Measurements from ENCODE around the gene DNAH8.
"Not testable (repeated sequence)": the region's sequence is repeated elsewhere in the genome, so short reads cannot be mapped to it uniquely, and the experiment has no call there.

DNAH8 gene

DNA sequence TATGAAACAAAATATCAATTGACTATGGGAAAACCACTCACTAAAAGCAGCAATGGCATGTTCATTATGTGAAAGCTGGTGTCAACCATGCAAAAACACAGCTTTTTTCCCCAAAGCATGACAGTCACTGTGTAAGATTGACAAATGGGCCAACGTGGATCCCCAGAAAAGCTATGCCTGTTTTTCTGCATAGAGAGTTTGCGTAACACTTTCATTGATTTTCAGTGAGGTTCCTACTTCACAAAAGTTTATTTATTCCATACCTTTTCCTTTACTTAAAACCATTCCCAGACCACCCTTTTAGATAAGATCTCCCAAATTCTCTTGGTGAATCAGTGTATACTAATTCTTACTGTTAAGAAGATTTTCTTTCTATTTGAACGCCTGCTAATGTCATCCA is 195.1 kb downstream of the DNAH8 start:
- no peak for DNase-seq

DNA sequence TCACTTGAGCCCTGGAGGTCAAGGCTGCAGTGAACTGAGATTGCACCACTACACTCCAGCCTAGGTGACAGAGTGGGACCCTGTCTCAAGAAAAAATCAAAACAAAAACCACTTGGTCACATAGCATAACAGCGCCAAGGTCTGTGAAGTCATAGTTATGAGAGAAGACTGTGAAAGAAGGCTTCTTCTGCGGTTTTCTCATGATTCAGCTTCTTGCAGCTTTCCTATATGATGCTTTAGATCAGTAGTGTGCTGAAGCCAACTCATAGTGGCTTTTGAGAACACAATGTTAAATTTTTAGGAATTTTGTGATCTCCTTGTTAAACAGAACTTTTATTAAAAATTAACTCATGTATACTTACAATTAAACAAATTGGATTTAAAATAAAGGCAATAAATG is 197.3 kb downstream of the DNAH8 start:
- DNase-seq, result no peak

DNA sequence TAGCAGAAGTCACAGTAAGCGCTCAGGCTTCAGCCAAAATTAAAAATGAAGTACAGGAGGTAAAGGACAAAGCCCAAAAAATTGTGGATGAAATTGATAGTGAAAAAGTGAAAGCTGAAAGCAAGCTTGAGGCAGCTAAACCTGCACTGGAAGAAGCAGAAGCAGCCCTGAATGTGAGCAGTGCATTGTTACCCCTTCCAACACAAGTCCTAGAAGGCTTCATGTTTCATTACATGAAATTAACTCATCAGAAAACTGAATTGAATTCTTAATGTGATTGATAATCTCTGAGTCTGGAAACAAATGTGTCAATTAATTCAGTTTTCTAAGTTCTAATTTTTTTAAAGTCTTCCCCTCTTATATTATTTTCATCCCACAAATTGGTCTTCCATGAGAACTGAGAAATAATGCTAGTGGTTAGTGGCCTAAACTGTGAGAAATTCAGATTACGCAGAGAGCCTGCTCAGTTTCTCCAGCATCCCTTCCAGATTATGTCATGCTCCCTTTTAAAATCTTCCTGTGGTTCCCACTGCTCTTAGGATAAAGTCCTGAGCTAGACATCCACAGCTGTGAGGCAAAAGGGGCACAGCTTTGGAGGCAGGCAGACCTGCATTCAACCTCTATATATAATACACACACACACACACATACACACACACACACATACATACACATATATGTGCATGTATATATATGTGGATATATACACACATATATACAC is 200.3 kb downstream of the DNAH8 start:
- no peak for DNase-seq

DNA sequence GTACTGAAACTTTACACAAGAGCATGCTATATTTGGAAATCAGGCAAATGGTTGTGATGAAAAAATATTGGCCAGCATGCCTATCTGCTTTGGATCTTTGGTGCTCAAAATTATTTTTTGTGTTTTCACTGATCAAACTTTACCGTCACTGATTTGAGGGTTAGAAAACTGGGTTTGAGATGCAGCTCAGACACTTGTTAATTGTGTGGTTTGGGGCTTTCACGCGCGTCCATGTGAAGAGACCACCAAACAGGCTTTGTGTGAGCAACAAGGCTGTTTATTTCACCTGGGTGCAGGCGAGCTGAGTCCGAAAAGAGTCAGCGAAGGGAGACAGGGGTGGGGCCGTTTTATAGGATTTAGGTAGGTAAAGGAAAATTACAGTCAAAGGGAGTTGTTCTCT is 206.4 kb downstream of the DNAH8 start:
- DNase-seq, result not testable (repeated sequence)

DNA sequence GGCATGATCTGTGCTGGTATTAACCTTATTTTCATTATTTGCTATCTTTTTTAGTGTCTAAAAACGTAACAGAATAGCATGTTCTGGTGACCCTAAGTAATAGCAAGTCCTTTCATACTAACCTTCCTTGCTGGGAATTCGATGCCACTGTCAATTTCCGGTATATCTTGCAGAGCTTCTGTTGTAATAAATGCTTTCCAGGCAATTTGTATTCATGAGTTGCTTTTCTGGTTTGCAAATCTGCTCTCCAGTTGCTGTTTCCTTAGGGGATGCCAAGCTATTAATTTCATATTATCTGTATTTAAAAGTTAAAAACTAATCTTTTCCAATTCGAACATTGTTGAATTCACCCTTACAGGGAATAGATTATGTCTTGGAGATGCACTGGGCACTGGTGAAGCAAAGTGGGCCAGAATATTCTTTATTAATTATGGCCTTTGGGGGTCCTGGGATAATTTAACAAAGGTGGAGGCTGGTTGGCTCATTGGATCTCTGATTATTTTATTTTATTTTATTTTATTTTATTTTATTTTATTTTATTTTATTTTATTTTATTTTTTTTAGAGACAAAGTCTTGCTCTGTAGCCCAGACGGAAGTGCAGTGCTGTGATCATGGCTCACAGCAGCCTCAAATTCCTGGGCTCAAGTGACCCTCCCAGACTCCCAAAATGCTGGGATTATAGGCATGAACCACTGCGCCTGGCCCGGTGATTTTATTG is 209.8 kb downstream of the DNAH8 start:
- no peak for DNase-seq

DNA sequence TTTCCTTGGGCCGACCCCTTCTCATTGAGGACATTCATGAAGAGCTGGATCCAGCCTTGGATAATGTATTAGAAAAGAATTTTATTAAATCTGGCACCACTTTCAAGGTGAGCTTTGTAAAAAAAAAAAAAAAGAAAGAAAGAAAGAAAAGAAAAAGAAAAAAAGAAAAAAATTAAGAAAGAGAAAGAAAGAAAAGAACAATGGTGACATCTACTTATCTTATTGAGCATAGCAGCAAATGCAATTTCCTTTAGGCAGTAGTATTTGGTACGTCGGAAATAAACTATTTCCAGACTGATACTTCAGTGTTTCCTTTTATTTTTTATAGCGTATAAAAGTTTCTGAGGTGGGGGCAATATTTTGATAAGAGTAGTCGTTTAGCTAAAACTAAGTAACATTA is 214.4 kb downstream of the DNAH8 start:
- no peak for DNase-seq

DNA sequence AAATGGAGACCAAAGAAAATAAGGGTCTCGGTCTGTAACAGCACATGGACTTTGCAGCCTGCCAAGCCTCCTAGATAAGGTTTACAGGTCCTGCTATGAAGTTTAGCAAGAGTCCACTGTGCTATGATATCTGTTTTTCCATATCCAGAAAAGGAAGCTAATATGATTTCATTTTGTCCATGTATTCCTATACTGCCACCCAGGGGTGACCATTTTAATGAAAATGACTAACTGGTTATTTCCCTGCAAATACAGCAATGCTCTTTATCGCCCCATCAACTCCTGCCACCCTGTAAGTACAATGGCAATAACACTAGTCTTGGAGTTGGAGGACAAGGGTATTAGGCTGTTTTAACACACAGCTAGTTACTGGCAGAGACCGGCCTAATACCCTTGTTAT is 218.3 kb downstream of the DNAH8 start:
- DNase-seq, result peak; percentile 73

DNA sequence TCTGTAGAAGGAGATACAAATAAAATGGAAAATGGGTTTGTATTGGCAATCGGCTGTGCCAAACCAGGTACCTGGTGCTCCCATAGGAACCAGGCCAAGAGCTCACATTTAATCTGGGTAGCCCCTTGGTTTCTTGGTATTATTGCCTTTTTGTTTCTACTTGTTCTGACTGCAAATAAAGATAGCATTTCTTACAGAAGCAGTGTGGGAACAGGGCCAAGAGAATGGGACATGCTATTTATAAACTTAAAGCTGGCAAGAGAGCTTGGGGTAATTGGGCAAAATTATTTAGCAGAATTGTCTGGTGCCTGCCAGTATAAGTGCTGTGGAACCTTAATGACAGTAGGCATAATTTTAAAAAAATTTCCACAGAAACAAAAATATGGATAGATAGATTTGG is 219.9 kb downstream of the DNAH8 start:
- DNase-seq, result peak; percentile 9

DNA sequence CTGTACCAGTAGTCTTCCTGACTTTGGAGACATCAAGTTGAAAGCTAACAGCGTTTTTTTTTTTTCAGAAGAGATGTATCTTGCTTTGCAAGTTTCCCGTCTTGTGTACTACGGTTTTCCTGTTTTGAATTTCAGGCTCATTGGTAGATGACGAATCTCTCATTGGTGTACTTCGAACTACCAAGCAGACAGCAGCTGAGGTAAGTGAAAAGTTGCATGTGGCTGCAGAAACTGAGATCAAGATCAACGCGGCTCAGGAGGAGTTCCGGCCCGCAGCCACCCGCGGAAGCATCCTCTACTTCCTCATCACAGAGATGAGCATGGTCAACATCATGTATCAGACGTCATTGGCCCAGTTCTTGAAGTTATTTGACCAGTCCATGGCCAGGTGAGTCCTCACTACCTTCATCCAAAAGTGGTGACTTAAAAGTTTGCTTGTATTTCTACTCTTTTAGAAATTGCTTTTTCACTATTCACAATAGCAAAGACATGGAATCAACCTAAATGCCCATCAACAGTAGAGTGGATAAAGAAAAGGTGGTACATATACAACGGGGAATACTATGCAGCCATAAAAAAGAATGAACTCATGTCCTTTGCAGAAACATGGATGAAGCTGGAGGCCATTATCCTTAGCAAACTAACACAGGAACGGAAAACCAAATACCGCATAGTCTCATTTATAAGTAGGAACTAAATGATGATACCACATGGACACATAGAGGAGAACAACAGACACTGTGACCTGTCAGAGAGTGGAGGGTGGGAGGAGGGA is 222.9 kb downstream of the DNAH8 start:
- no peak for DNase-seq

DNA sequence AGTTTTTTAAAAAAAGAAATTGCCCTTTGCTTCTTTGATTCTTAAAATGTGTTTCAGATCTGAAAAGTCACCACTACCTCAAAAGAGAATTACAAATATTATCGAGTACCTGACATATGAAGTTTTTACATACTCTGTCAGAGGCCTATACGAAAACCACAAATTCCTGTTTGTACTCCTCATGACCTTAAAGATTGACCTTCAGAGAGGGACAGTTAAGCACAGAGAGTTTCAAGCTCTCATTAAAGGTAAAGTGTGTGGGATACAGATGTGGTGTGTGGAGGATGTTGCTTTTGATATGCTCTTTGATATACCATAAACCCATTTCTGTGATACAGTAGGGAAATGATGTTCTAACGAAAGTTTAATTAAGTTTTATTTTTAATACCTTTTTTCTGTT is 223.6 kb downstream of the DNAH8 start:
- DNase-seq, result no peak

DNA sequence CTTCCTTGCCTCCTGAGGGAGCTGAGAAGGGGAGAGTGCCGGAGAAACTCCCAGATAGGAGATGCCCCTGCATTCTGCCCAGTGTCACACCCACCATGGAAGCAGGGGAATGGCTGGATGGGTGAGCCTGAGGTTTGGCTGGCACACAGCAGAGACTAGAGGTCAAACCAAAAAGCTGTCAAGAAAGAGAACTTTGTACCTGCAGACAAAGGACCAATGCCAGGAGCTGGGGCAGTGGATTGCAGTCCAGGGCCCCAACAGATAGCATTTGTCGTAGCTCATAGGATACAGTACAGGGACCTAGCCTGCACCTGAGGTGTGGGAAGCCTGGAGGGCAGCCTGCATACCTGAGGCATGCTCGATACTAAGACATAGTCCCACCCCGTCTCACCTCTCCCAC is 227.3 kb downstream of the DNAH8 start:
- no peak for DNase-seq

DNA sequence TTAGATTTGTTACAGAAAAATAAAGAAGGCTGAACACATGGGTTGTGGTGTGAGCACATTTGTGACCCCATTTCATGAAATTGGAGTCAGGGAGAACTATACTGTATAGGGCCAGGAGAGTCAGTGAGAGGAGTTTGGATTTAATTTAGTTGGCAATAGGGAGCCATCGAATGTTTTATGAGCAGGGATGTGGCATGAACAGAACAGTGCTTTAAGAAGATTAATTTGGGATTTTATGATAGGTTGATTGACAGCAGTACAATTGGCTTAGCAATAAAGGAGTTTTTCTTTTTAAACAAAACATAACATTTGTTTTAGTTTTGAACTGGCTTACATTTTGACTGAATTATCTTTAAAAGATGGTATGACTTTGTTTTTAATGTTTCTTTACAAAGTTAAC is 227.9 kb downstream of the DNAH8 start:
- DNase-seq, result no peak

DNA sequence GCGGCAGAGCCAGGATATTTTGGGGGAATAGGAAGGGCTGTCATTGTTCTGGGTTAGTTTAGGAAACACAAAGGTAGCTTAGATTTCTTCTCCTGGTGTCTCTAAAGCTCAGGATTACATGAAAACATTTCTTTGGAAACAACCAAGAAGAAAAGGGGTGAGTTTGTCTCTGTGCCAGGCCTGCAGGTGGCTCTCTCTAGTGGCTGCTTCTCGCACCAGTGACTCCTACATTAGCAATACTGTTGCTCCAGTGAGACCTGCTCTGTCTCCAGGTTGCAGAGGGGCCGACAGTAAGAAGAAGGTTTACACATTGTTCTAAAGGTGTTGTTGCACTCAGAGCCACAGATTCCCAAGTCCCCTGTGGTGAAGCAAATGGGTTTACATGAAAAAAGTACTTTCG is 228.9 kb downstream of the DNAH8 start:
- DNase-seq, result no peak

DNA sequence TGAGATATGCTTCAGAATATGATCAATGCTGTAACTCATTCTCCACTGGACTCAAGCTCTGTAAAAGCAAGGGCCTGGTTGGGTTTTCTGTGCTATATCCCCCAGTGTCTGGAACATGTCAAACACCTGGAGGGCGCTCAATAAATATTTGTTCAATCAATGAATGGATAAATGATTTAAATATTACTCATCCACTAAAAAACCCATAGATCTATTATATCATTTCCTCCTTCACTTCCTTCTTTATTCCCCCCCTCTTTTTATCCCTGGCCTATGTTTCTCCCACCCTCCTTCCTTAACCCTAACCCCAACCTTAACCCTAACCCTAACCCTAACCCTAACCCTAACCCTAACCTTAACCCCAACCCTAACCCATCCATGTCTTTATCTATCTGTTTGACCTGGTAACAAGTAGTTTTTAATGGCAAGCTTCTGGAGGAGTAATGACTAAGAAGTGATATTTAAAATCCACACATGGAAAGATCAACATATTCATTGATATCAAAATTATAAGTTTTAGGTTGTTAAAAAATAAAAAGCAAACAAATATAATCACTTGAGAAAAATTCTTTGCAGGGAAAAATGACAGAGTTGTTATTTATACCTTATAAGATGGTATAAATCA is 229.7 kb downstream of the DNAH8 start:
- no peak for DNase-seq

DNA sequence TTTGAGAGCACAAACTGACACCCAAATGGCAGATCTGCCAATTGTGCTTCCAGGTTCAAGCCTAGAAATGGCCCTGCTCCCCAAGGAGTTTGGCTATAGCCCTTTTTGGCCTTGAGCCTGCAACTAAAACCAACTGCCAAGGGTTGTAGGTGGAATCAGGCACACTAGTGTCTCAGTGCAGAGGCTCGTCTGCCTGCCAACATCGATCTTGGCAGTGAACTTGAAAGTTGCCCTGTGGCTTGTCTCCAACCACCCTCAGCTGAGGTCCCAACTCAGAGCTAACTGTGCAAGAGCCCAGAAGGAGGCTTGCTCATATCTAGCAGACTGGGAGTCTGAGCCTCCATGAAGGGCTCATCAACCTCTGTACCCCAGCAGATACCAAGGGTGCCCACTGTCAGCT is 240.8 kb downstream of the DNAH8 start:
- no peak for DNase-seq

DNA sequence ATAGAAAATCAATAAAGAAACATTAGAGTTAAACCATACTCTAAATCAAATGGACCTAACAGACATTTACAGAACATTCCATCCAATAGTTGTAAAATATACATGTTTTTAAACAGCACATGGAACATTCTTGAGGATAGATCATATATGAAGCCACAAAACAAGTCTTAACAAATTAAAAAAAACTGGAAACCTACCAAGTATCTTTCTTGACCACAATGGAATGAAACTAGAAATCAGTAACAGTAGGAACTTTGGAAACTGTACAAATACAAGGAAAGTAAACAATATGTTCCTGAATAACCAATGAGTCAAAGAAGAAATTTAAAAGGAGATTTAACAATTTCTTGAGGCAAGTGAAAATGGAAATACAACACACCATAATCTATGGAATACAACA is 242.3 kb downstream of the DNAH8 start:
- DNase-seq, result no peak

DNA sequence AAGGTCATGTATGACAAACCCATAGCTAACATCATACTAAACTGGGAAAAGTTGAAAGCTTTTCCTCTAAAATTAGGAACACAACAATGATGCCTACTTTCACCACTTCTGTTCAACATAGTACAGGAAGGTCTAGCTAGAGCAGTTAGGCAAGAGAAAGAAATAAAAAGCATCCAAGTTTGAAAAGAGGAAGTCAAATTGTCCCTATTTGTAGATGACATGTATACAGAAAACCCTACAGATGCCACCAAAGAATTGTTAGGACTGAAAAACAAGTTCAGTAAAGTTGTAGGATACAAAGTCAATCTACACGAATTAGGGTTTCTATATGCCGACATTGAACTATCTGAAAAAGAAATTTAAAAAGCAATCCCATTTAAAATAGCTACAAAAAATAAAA is 244.0 kb downstream of the DNAH8 start:
- peak; percentile 29 for DNase-seq

DNA sequence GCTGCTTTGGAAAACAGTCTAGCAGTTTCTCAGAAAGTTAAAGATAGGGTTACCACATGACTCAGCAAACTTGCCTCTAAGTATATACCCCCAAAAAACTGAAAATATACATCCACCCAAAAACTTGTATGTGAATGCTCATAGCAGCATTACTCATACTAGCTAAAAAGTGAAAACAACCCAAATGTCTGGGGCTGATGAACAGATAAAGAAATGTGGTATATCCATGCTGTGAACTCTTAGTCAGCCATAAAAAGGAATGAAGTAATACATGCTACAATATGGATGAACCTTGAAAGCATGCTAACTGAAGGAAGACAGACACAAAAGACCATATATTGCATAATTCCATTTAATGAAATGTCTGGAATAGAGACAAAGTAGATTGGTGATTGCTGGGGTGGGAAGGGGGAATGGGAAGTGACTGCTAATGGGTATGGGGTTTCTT is 253.6 kb downstream of the DNAH8 start:
- DNase-seq, result peak; percentile 25

DNA sequence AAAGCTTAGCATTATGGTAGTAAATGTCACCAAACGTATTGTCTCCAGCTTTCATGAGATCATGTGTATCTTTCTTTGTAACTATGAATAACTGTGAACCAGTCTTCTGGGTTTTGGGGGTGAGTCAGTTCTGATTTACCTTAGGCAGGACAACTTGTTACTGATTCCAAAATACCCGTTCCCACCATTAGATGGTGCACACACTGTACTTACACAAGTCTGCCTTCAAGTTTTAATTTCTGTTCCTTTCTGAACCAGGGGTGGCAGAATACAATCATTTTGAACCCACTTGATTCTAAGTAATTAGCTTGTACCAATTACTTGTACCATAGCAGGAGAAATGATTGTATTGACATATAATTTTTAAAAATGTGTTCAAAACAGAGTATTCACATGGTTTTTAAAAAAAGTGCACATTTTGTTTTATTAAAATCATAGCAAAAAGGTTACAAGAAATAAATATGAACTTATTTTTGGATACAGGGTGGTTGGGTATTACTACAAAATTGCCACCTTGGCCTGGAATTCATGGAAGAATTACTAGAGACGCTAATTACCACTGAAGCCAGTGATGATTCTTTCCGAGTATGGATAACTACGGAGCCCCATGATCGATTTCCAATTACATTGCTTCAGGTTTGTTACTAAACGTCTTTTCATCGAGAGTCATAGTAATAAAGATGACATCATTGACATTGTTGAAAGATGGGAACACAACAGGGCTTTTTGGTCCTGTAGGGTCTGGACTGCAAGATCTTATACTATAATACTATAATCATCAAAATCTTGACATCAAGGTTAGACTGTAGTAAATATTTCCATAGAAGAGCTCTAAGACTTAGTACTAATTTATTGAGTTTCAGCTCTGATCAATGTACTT is 258.3 kb downstream of the DNAH8 start:
- peak; percentile 84 for DNase-seq

DNA sequence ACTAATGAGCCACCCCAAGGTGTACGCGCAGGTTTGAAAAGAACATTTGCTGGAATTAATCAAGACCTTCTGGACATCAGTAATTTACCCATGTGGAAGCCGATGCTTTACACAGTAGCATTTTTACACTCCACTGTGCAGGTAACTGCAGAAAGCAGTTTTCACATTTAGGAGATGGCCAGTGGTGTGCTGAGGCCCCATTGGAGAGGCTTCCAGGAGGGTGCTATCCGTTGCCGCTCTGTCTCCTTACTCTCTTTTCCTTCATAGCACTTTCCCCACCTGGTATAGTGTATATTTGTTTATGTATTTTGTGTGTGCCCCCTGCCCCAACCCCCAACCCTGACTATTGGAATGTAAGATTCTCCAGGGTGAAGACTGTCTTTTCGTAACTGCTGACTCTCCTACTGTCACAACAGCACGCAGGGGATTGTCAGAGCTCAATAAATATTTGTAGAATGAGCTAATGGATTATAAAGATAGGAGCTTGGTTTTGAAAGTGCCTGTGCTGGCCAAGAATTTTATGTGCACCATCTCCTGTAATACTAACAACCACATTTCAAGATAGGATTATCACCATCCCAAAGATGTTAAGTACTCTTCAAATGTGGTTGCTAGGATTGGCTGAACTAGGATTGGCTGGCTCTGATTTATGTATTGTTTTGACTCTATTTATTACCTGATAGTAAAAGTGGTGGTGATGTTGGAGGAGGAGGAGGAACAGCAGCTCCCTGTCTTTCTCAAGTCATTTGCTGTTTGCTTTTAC is 259.5 kb downstream of the DNAH8 start:
- DNase-seq, result no peak

DNA sequence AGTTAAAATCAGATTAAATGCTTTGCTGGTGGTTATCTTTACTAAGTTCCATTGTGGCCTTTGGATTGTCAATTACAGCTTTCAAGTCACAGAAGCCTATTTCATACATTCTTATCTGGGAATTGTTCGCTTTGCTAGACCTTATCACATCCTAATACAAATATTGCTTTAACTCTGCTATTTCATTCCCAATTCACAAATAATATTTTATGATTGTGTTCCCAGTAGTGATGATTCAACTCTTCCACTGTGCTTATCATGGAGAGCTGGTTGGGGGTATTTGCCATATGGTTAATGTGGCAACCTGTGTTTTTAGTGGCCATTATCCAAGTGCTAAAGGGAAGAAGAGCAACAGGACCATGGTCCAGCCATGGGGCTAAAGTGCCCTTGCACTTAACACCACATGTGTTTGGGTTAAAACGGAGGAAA is 260.5 kb downstream of the DNAH8 start:
- DNase-seq, result no peak

DNA sequence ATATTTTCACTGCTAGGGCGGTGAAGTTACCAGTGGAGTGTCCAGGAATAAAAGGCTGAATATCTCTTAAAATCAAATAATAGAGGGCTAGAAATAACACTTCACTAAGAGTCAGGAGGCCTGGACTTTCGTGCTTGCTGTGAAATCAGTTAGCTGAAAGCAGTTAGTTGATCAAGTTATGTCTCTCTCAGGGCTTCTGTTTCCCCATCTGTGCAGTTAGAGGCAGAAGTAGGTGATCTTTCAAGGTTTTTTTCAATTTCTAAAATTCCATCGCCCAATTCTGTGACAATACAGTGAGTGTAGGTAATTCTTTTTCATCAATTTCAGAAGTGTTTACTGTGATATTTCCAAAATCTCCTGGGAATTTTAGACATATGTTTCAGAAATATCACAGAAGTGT is 260.9 kb downstream of the DNAH8 start:
- no peak for DNase-seq
